Measurements from ENCODE around the gene ATP6V1G1. TPM values are rescaled to one million over a fixed set of nuclear protein-coding genes. Genes with fewer than 3 reads are reported as not detected.

Gene ATP6V1G1
- total RNA-seq, 1 experiment from 2014 or later, result 119 TPM

GRCh38 chr9:114555696-114556095 lies 31.9 kb upstream of the ATP6V1G1 start:
- H2AK5ac ChIP-seq (ENCODE audit: insufficient read length, low read length), result no peak overlapping the region
- H3K9ac ChIP-seq (ENCODE audit: extremely low read depth, insufficient read length, low read length), result no peak overlapping the region
- H3K27me3 ChIP-seq (ENCODE audit: insufficient read depth, low read length), result no peaks in the 10 kb centered on the region
- H3K14ac ChIP-seq (ENCODE audit: insufficient read depth, low read length), result no peak overlapping the region
- no peak for DNase-seq
- H3K23me2 ChIP-seq (ENCODE audit: insufficient read length, low read depth, low read length, poor library complexity, severe bottlenecking), result no peaks in the 10 kb centered on the region
- H2BK5ac ChIP-seq (ENCODE audit: insufficient read length, low read length), result no peak overlapping the region
- H3K4ac ChIP-seq (ENCODE audit: low read depth, low read length), result no peak overlapping the region
- Mint-ChIP-seq H3K4me1 (peaks cover 4 to 8% of the 10 kb centered on the region in 2 experiments; a peak in 3 of 4 replicates), H3K27me3 (ENCODE audit: low read depth) (peaks cover 3% of the 10 kb centered on the region; the same call in 1 of the 2 replicates), H3K27ac (no peak overlapping the region; a peak in 1 of 7 replicates), H3K36me3 (ENCODE audit: insufficient read depth in 1 of 3, low read depth in 3 of 3) (no peaks in the 10 kb centered on the region), H3K9me3 (peaks cover 5% of the 10 kb centered on the region in 2 experiments), H3K4me3 (no peak overlapping the region)
- H4K20me1 ChIP-seq (ENCODE audit: control insufficient read depth, insufficient read depth, insufficient read length), result no peaks in the 10 kb centered on the region
- H3K9me3 ChIP-seq (ENCODE audit: control insufficient read depth, low read depth, low read length), result no peaks in the 10 kb centered on the region
- H2BK120ac ChIP-seq (ENCODE audit: low read depth, low read length, poor library complexity, severe bottlenecking), result no peak overlapping the region
- no peak overlapping the region for H4K5ac ChIP-seq (ENCODE audit: insufficient read length, low read depth, low read length)
- H4K91ac ChIP-seq (ENCODE audit: insufficient read length, low read depth, low read length), result no peak overlapping the region
- no peaks in the 10 kb centered on the region for H3K79me2 ChIP-seq (ENCODE audit: insufficient read depth, low read length)
- no peak overlapping the region for H3K56ac ChIP-seq (ENCODE audit: insufficient read length, low read depth, low read length)
- no peak overlapping the region for H3K23ac ChIP-seq (ENCODE audit: insufficient read length, low read depth, low read length)
- H3K4me2 ChIP-seq (ENCODE audit: insufficient read depth, insufficient read length, low read length), result no peak overlapping the region
- H3T11ph ChIP-seq (ENCODE audit: low read length), result no peak overlapping the region
- H2AFZ ChIP-seq (ENCODE audit: low read length), result no peak overlapping the region
- H3K79me1 ChIP-seq (ENCODE audit: insufficient read depth, low read depth, low read length, poor library complexity, severe bottlenecking), result no peaks in the 10 kb centered on the region
- WGBS (ENCODE audit: extremely low coverage, insufficient read length, low lambda C conversion rate), result no CpG with 5 or more reads among the region's 1 CpG
- H3K4me1 ChIP-seq (ENCODE audit: insufficient read depth, low read length), result no peaks in the 10 kb centered on the region
- no peak overlapping the region for H3K18ac ChIP-seq (ENCODE audit: insufficient read length, low read depth, low read length)
- no peak overlapping the region for H4K8ac ChIP-seq (replicated peaks; ENCODE audit: insufficient read length, low read depth, low read length)
- H2BK12ac ChIP-seq (ENCODE audit: insufficient read length, low read depth, low read length), result no peak overlapping the region
- no peak overlapping the region for H2BK15ac ChIP-seq (ENCODE audit: low read depth, low read length)
- no peak for TF ChIP-seq CTCF (conservative IDR thresholded peaks at IDR 0.05)
- no peak overlapping the region for H3K27ac ChIP-seq (ENCODE audit: insufficient read length, low read depth, low read length)
- no peak overlapping the region for H2BK20ac ChIP-seq (ENCODE audit: low read depth, low read length, poor library complexity, severe bottlenecking)
